SK-N-SH (cell line): Measurements from ENCODE around the gene RFX4.

Experiments used
- CHD2 ChIP-seq: fragments of 150-350 bp; IDR thresholded peaks from 2 replicates; pipeline ENCODE4 v1.6.1; 2018; ENCODE audit warnings: low read length; ENCODE audit not compliant: partially characterized antibody
- FOSL2 ChIP-seq: IDR thresholded peaks from 2 replicates; pipeline ENCODE4 v1.4.0; 2012; ENCODE audit warnings: low read depth, mild to moderate bottlenecking, moderate library complexity, borderline replicate concordance
- MXI1 ChIP-seq: IDR thresholded peaks from 2 replicates; pipeline ENCODE4 v1.6.1; 2012; ENCODE audit warnings: mild to moderate bottlenecking, low read depth, low read length, improper control_type of control experiment
- NFIC ChIP-seq: IDR thresholded peaks from 2 replicates; pipeline ENCODE4 v1.4.0; 2012; ENCODE audit warnings: borderline replicate concordance
- PBX3 ChIP-seq: IDR thresholded peaks from 2 replicates; pipeline ENCODE4; 2012
- RFX5 ChIP-seq: IDR thresholded peaks from 2 replicates; pipeline ENCODE4 v1.6.1; 2012; ENCODE audit warnings: mild to moderate bottlenecking, improper control_type of control experiment, low read length
- TF ChIP-seq, protein P1 (sequence below): fragments of 150-350 bp; IDR thresholded peaks from 2 replicates; pipeline ENCODE4 v1.6.1; 2017; ENCODE audit warnings: antibody characterized with exemption, low read length, low read depth, borderline replicate concordance
- TF ChIP-seq, protein P2 (sequence below): fragments of 200-600 bp; sonication (generic); IDR thresholded peaks from 2 replicates; pipeline ENCODE4 v1.6.1; 2017; ENCODE audit warnings: antibody characterized with exemption, mild to moderate bottlenecking, moderate library complexity

DNA sequence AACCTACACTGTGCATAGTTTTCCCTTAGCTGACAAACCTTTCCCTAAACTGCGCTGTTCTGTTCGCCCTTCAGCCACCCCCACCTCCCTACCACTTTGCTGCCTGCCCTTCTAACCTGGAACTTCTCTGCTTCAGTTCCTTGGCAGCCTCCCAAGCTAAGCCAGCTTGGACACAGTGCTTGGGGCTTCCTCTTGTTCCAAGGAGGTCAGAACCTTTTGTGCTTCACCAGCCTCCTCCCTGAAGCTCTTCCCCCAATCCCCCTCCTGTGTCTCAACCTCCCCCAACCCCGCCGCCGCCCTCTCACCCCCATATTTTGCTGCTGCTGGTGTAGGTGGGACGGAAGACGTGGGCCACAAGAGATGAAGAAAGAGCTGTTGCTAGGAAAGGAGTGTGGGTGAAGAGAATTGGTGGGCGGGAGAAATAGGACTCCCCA is 183.6 kb downstream of the RFX4 start:
- TF ChIP-seq MXI1 (no peak), RFX5 (no peak), CHD2 (no peak), PBX3 (no peak), NFIC (no peak), FOSL2 (no peak)
- TF ChIP-seq, protein P1, sequence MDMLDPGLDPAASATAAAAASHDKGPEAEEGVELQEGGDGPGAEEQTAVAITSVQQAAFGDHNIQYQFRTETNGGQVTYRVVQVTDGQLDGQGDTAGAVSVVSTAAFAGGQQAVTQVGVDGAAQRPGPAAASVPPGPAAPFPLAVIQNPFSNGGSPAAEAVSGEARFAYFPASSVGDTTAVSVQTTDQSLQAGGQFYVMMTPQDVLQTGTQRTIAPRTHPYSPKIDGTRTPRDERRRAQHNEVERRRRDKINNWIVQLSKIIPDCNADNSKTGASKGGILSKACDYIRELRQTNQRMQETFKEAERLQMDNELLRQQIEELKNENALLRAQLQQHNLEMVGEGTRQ = no peak
- TF ChIP-seq, protein P2, sequence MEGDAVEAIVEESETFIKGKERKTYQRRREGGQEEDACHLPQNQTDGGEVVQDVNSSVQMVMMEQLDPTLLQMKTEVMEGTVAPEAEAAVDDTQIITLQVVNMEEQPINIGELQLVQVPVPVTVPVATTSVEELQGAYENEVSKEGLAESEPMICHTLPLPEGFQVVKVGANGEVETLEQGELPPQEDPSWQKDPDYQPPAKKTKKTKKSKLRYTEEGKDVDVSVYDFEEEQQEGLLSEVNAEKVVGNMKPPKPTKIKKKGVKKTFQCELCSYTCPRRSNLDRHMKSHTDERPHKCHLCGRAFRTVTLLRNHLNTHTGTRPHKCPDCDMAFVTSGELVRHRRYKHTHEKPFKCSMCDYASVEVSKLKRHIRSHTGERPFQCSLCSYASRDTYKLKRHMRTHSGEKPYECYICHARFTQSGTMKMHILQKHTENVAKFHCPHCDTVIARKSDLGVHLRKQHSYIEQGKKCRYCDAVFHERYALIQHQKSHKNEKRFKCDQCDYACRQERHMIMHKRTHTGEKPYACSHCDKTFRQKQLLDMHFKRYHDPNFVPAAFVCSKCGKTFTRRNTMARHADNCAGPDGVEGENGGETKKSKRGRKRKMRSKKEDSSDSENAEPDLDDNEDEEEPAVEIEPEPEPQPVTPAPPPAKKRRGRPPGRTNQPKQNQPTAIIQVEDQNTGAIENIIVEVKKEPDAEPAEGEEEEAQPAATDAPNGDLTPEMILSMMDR = no peak
